Measurements from ENCODE around the gene SUPT6H. TPM values are rescaled to one million over a fixed set of nuclear protein-coding genes. Genes with fewer than 3 reads are reported as not detected.

The SUPT6H gene
- total and polyA plus RNA-seq, 2 of the 4 experiments (the other 2 are of a cell fraction) = 41.4 to 44.8 TPM

DNA sequence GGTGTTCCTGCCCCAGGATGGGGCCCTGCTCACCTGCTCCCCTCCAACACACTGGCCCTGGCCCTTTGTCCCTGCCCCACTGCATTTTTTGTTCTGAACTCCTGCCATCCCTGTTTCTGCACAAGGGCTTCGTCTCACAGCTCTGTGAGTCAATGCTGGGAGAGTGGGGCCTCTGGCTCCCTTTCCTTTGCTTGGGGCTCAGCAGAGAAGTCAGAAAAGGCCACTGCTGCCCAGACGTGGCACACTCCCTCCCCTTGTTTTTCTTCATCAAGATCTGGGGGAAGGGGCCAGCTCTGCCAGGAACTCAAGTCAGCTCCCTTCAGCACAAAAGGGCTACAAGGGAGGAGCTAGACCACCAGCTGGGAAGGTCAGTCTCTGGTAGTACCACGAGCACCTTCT, 40.7 kb downstream of the SUPT6H start:
- in situ Hi-C loops (cut with MboI; ENCODE audit: low sequenced_read_pairs) = no loop called here
- Histone ChIP-seq H2BK120ac (ENCODE audit: low read depth, low read length) (no peak overlapping the region), H4K5ac (ENCODE audit: low read depth, low read length) (no peak overlapping the region), H3K9me1 (ENCODE audit: insufficient read depth, low read length) (peaks cover 4% of the 10 kb centered on the region; the same call in 1 of the 2 replicates), H2BK20ac (ENCODE audit: low read depth, low read length) (no peak overlapping the region), H3K23ac (ENCODE audit: low read depth, low read length) (no peak overlapping the region), H4K8ac (ENCODE audit: low read depth in 2 of 2, low read length in 2 of 2) (no peak overlapping the region), H3K79me1 (ENCODE audit: low read depth in 1 of 2, low read length in 2 of 2) (peaks cover 3% of the 10 kb centered on the region in 2 experiments; a peak in 1 of 4 replicates), H3K27me3 (ENCODE audit: control insufficient read depth, insufficient read depth, low read length) (no peaks in the 10 kb centered on the region), H2BK15ac (ENCODE audit: low read depth, low read length) (no peak overlapping the region), H3K18ac (ENCODE audit: low read depth, low read length) (no peak overlapping the region), H3K4me2 (ENCODE audit: low read depth, low read length) (no peak overlapping the region), H2AFZ (replicated peaks; ENCODE audit: low read length, poor library complexity) (no peak overlapping the region), H3K56ac (ENCODE audit: extremely low read depth, insufficient read depth, low read length) (no peak overlapping the region), H2AK5ac (ENCODE audit: low read depth, low read length) (no peak overlapping the region), H3K14ac (replicated peaks; ENCODE audit: low read depth, low read length) (no peak overlapping the region), H3K9me3 (ENCODE audit: control insufficient read depth, insufficient read depth, low read length) (no peaks in the 10 kb centered on the region), H2BK5ac (ENCODE audit: low read depth, low read length, poor library complexity, severe bottlenecking) (no peak overlapping the region), H2AK9ac (replicated peaks; ENCODE audit: low read depth, low read length, poor library complexity) (no peak overlapping the region), H3K27ac (ENCODE audit: insufficient read depth, low read length) (no peak overlapping the region), H3K4me3 (ENCODE audit: insufficient read depth, low read depth, low read length) (no peak overlapping the region), H4K91ac (ENCODE audit: insufficient read depth, low read depth, low read length) (no peak overlapping the region), H3K9ac (ENCODE audit: low read depth, low read length) (no peak overlapping the region), H3K4ac (ENCODE audit: low read depth, low read length) (no peak overlapping the region), H4K20me1 (ENCODE audit: insufficient read depth, low read length) (no peaks in the 10 kb centered on the region; the same call in 1 of the 2 replicates), H3K36me3 (ENCODE audit: control insufficient read depth, insufficient read depth, low read length) (peaks cover 80% of the 10 kb centered on the region), H3K4me1 (ENCODE audit: control insufficient read depth, insufficient read depth, low read length) (no peaks in the 10 kb centered on the region)
- no TSS peak for BruUV-seq (replicated peaks)
- dilution Hi-C loops (cut with HindIII; ENCODE audit: low sequenced_read_pairs, unreplicated experiment) = no loop called here
- TF ChIP-seq RAD21 (IDR thresholded peaks at IDR 0.05; ENCODE audit: low read length) = no peak
- TF ChIP-seq, protein P1, sequence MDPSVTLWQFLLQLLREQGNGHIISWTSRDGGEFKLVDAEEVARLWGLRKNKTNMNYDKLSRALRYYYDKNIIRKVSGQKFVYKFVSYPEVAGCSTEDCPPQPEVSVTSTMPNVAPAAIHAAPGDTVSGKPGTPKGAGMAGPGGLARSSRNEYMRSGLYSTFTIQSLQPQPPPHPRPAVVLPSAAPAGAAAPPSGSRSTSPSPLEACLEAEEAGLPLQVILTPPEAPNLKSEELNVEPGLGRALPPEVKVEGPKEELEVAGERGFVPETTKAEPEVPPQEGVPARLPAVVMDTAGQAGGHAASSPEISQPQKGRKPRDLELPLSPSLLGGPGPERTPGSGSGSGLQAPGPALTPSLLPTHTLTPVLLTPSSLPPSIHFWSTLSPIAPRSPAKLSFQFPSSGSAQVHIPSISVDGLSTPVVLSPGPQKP (IDR thresholded peaks at IDR 0.05; ENCODE audit: borderline replicate concordance, low read depth, low read length) = no peak
- TF ChIP-seq BHLHE40 (IDR thresholded peaks at IDR 0.05; ENCODE audit: low read depth, low read length) = no peak
- no peak for TF ChIP-seq CEBPB (IDR thresholded peaks at IDR 0.05; ENCODE audit: low read depth, low read length)
- no peak for TF ChIP-seq NFE2L2 (IDR thresholded peaks at IDR 0.05; ENCODE audit: low read depth, low read length)
- TF ChIP-seq MAFK (IDR thresholded peaks at IDR 0.05; ENCODE audit: low read depth, low read length) = no peak
- TF ChIP-seq, protein P2, sequence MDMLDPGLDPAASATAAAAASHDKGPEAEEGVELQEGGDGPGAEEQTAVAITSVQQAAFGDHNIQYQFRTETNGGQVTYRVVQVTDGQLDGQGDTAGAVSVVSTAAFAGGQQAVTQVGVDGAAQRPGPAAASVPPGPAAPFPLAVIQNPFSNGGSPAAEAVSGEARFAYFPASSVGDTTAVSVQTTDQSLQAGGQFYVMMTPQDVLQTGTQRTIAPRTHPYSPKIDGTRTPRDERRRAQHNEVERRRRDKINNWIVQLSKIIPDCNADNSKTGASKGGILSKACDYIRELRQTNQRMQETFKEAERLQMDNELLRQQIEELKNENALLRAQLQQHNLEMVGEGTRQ (IDR thresholded peaks at IDR 0.05; ENCODE audit: low read depth, low read length) = no peak
- no peak for TF ChIP-seq MXI1 (IDR thresholded peaks at IDR 0.05; ENCODE audit: borderline replicate concordance, low read depth, low read length)
- no peak for TF ChIP-seq FOS (IDR thresholded peaks at IDR 0.05; ENCODE audit: low read depth, low read length)
- TF ChIP-seq CHD1 (IDR thresholded peaks at IDR 0.05; ENCODE audit: low read depth, low read length) = no peak
- ATAC-seq (ENCODE audit: low read depth) (no peak), DNase-seq (no peak)
- intact Hi-C loops (cut with micrococcal nuclease) = no loop called here
- POLR2A ChIA-PET (ENCODE audit: unreplicated experiment) = no interaction called here
- CTCF ChIA-PET = no interaction called here
- no CpG with 5 or more reads among the region's 3 CpGs for WGBS, 2 experiments (ENCODE audit: extremely low coverage in 2 of 2, insufficient read length in 1 of 2)

Measured in IMR-90 (cell line).